T-helper 2 cell treated with Interferon-gamma antibody and Interleukin-4, amounts not matched to agents 100 ng/mL and 5 ng/mL, for 36 hours (primary cell): Measurements from ENCODE around the gene ABLIM1. TPM values are rescaled to one million over a fixed set of nuclear protein-coding genes. Genes with fewer than 3 reads are reported as not detected.

ENCODE experiments used
- intact Hi-C: fragments of 100-400 bp; cut with micrococcal nuclease; formaldehyde crosslinking; loops from one replicate; pipeline ENCODE4 v1.15.1; 2023
- total RNA-seq: library from RNA; stranded (reverse); gene quantifications from 2 replicates; pipeline ENCODE4 v1.2.3, GENCODE V29; 2022

ABLIM1 gene
- total RNA-seq, 1 donor from 2014 or later = 127 TPM

DNA sequence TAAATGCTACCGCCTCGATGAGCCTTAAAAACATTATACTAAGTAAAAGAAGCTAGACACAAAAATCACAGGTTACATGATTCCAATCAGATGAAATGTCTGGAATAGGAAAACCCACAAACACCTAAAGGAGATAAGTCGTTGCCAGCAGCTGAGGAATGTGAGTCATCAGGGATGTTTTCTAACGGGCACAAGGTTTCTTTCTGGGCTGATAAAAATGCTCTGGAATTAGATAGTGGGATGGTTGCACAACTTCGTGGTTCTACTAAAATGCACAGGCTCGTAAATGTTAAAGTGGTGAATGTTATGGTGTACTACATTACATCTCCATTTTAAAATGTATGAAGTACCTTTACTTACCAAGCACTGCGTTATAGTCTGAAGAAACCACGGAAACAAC is 9.7 kb downstream of the ABLIM1 start:
- intact Hi-C loops = no loop called here

DNA sequence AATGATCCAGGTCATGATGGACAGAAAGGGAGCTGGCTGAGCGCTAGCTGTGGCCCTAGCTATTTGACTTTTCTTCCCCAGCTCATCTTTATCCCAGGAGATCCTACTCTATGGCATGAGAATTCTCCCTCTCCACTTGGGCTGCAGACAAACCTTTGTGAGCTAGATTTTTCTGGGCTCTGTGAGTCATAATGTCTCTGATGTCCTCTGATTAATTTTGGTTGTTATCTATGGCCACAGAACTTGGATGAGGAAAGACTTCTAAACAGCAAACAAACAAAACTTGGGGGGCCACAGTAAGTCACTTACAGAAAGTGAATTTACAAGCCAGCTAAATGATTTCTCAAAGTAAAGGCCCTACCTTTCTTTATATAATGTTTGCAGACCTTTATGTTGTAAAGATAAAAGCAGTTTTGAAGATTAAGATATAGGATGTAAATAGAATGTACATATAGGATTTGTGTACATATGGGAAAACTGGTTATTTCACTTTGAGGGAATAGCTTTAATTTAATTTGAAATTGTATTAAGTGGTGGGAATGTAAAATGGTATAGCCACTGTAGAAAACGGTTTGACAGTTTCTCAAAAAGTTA is 10.4 kb downstream of the ABLIM1 start:
- intact Hi-C loops = no loop called here

DNA sequence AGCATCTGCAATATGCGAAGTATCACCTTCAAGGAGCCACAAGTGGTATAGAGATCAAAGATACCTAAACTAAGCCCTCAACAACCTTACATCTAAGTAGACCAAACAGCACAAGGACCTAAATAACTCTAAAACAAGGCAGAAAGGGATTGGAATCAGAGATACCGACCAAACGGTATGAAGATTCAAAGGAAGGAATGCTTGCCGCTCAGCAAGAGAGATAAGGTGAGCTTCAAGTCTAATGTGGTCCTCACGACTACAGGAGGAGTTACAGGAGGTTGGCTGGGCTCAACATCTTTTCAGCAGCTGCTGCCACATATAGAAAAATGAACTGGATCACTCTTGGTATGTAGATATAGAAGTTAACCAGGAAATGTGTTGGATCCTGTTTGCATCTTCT is 11.6 kb downstream of the ABLIM1 start:
- intact Hi-C loops = no loop called here

DNA sequence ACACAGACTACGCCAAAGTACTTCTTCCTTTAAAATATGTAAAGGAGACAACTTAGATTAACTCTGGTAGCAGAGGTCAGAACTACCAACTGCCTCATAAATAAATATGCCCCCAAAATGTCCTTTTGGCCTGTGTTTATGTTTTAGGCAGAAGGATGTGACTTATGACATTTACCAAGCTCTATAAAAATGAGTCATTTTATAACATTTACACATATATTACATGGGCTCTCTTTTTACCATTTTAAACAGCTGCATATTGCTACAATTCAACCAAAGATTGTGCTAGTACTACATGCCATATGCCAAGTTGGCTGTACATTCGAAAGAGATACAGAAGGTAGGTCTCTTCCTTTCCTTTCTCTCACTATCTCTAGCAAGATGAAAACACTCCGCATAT is 12.4 kb downstream of the ABLIM1 start:
- intact Hi-C loops = no loop called here

DNA sequence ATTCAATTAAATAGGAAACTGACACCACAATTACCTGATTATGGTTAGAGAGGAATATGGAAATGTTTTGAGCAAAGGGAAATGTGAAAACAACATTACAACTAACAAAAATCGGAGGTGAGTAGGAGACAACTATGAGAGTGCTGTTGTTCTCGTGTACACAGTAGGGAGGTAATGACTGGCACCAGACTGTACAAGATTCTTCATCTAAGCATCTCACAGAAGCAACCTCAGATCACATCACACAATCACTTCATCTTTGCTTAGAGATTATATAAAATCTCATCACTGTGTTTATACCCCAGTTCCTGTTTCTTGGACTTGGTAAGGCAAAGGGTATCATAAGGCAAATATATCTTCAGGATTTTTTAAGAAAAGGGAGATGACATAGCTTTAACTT is 14.9 kb downstream of the ABLIM1 start:
- intact Hi-C loops = no loop called here

DNA sequence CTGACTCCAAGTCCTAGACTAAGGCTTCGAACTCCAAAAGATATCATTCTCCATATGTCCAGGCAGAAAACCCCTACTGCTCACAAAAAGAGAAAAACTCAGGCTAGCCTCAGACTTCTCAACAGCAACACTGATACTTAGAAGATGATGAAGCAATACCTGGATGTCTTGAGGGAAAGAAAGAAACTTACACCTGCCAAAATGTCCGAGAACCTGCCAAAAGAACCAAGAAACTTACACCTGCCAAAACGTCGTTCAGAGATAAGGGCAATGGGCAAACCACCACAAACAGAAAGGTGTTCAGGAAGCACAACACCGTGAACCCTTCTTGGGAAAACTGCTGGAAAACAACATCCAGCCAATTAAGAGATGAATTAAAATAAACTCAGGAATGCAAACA is 15.3 kb downstream of the ABLIM1 start:
- intact Hi-C loops = no loop called here

DNA sequence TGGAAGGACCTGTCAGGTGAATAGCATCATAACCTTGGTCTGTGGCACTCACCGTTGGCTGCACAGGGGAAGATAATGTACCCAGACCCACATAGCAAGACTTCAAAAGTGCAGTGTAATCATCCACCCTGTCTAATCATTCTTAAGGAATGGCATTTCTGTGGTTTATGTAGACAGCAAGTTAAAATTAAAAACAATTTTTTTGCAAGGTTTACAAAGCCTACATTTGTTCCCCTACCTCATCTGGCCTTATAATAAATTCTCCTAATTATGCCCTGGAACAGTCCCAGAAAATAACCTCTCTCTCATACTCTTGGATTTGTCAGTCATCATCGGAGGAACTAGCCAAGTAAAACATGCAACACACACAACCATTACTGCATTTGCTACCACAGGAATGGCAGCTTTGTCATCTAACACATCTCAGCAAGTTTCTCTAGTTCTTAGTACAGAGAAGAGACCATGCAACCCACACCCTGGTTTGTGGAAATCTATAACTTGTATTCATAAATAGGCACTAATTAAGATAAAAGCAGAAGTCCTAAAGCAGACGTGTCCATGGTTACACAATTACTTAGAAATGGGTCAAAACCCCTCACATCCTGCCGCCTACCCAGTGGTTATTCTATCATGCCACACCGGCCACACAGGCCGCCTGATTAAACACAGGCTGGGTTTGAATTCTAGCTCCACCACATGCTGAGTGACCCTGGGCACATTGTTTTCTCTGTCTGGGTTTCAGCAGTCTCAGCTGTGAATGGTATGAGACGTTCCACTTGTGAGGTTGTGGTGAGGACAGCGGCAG is 19.1 kb downstream of the ABLIM1 start:
- intact Hi-C loops = no loop called here

DNA sequence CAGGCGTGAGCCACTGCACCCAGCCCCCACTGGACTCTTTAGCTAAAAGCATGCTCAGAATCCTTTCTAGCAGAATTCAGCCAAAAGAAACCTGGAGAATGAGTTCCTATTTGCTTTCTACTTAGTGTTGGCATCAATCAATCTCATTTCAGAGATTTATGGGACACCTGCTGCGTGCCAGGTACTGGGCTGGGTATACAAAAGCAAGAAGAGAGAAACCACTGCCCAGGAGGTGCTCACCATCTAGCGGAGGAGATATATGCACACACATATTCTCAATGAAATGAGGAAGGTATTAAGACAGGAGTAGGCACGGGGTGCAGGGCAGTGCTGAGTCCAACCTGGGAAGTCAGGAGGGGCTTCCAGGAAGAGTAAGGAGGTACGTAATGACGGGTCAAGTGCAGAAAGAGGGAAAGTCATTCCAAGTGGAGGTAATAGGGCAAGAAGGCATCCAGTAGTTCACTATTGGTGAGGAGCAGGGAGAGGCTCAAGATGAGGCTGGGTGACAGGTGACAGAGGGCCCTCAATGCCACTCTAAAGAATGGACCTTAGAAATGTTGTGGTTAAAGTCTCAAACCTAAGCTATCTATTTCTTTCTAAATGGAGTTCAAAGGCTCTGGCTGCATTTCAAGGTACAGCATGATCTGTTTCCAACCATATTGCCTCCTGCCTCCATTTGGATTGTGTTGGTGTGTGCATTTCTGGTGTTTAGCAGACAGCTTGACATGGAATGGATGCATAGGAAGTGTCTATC is 22.1 kb downstream of the ABLIM1 start:
- intact Hi-C loops = no loop called here

DNA sequence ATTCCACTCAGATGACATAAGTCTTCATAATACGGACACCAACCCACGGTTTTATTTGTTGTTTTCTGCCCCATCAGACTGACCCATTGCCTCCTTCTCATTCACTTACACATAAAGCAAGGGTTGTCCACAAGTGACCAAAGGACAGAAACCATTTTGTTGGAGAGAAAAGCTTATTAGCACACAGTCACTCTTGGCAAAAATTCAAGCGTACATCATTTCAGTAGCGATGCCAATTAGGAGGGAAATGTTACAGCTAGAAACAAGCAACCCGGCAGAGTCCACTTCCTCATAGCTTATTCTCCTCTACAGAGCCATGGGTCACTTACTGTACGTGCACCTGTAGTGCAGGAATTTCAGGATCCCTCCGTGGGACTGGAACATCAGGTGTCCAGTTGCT is 23.0 kb downstream of the ABLIM1 start:
- intact Hi-C loops = no loop called here

DNA sequence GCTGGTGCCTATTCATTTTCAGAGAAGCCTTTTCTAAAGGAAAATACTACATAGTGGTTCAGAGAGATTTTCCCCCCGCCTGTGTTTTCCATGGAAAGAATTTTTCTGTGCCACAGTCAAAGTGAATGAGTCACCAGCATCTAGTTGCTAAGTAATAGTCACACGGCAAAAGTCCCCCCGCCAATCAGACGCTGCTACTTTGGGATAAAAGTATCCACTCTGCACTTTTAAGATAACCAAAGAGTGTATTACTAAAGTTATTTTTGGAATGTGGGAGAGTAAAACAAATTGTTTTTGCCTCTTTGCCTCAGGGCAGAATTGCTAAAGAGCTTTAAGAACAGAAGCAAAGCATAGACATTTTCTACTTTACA is 23.5 kb downstream of the ABLIM1 start:
- intact Hi-C loops = no loop called here

DNA sequence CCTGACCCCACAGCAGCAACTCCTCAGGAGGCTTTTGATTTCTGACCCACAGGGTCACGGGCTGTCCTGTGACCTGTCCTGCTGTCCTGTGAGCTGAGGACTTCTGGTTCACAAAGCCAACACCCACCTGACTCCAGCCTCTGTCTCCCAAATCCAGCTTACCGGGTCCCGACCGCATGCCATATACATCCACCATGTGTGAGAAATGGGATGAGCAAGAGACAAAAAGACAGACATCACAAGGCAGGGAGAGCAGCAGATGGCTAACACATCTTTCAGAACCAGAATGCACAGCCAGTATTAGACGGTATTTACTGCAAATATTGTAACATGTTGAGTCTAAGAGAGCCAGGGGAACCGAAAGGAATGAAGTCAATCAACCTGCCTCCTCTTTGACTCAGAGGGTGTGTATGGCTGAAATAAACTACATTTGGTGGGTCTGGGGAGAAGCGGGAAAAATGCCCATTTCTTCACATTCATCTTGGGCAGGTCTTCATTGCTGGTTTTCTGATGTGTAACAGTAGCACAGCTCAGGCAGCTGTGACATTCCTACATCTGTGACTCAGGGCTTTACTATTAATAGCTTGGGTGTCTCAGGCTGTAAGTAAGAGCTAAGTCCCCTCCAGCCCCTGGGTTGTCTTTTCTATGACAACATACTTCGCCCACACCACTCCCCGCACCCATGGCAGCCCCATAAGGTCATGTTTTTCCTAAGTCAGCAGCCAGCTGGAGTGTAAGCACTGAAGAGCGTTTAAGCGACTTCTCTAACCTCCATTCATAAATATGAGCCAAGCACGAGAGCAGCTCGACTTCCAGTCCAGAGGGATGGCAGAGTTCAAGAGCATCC is 25.0 kb downstream of the ABLIM1 start:
- intact Hi-C loops = no loop called here

DNA sequence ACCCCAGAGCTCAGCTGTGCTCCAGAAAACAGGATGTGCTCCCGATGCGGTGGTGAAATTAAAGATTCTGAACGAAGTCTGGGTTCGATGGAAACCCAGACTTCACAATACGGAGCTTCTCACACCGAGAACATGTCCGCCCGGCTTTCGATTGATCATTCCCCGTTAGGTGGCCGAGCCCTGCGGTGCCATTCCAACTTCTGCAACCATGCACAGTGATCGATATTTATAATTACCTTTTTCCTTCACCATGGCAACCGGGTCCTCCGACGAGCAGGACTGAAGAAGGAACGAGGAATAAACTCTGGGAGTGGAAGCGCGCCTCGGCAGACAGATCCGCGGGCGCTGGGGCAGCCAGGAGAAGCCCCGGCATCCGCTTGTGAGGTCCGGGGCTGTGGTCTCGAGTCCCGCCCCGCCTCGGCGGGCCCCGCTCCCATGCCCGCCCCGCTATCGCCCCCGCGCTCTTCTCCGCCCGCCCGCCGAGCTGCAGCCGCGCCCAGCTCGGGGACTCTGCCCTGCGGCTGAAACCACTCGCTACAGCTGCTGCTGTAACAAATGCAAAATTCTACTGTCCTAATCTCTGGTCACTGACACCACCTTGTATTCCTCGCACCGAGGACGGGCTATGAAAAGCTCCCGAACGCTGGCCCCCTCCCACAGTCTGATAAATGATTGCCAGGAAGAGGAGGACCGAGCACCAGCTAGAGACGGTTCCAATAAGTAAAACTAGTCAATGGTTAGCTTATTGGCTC is 26.2 kb downstream of the ABLIM1 start:
- intact Hi-C loops = no loop called here

DNA sequence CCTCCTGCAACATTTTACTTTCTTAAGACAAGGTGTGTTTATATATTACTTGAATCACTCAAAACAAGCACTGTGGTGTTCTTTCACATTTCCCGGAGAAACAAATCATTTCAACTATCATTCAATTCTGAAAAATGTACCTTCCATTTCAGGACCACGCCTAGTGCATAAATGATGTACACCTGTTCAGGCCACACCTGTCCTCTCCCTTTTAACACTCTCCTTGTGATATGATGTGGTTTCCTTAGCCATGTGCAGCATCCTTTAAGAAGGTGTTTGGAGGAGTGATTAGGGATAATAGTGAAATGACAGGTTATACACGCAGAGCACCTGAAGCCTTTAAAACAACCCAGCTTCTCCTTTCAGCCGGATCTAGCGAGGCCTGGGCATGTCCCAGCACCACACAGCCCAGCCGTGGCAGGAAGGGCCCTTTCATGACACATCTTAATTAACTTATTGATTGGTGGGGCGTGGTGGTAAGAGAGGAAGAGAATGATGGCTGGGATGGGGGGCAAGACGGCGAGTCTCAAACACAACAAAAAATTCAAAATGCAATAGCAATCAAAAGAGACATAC is 26.9 kb downstream of the ABLIM1 start:
- intact Hi-C loops = no loop called here

DNA sequence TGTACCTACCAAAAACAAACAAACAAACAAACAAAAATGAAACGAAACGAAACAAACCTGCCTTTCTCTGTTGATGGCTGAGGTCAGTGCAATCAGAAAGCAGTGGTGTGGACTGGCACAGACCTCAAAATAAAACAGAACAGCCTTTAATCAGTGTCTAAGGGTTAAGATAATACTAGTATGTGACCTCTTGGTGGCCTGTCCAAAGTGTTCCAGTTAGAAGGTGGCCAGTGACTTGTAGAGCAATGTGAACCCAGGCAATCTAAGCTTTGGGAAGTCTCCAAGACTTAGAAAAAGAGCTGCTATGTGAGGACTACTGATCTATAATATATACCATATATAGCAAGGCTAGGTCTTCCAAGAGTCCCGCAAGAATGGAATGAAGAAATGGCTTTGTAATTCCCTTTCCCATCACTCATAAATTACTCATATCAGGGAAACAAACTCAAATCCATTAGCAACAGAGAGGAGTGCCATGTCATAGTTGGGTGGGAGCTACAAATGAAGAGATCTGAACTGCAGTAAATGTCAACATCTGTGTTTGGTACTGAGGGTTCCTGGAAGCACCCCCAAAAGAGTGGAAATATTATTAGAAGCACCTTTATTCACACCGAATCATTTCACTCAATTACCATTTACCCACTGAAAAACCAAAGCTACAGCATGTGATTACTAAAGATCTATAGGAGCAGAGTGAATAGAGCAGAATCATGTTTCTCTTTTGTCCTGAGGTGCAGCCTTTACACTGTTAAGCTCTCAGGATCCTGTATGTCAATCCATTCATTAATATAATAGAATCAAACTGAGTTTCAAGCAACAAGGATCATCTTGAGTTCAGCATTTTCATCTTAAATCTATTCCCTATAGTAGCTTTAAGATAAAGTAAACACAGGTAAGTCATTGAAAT is 28.0 kb downstream of the ABLIM1 start:
- intact Hi-C loops = no loop called here

DNA sequence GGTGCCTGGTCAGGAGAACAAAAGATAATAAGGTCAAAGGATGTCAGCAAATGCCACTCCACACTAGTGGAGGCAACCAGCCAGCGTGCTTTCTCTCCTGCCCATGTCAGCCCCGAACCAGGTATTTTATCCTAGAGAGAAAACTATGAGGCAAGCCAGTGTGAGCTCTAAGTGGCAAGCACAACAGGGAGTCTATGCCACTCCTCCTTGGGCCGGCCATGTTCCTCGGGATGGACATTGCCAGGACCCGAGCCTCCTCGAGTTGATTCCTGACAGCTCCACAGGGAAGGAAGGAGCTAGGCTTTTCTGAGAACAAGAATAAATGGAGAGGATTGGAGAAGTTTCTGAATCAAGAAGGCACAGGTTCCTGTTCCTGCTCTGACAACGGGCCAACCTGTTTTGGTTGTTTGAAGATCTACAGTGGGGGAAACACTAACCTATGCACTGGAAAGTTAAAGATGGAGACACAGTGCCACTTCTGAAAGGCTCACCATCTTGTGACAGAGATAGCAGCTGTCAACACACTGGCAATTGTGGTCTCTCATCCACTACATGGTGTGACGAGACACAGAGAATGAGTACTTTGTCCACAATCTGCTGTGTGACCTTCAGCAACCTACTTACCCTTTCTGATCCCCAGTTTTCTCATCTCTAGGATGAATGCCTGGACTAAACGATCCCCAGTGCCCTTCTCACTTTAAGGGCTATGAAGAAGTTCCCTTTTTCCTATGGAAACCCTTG is 28.8 kb downstream of the ABLIM1 start:
- intact Hi-C loops = no loop called here

DNA sequence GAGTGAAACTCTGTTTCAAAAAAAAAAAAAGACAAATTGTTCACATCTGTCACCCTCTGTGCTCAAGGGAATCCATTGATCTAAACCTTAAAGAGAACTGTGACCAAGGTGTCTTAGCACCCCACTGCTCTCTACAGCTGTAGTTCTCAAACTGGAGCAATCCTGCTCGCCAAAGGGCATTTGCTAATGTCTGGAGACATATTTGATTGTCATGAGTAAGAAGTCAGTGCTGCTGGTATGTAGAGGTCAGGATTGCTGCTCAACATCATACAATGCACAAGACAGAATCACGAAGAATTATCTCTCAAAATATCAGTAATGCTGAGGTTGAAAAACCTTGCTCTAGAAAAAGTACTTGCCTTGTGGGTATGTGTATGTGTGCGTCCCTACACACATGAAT is 30.0 kb downstream of the ABLIM1 start:
- intact Hi-C loops = no loop called here

DNA sequence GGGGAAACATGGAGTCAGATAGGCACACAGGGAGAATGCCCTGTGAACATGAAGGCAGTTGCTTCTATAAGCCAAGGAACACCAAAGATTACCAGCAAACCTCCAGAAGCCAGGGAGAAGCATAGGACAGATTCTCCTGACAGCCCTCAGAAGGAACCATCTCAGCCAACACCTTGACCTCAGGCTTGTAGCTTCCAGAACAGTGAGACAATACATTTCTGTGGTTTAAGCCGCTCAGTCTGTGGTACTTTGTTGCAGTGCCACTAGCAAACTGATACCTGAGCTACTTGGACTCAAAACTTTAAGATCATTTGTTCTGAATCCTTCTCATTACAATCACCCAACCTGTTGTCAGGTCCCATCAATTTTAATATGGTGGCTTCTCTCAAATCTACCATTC is 31.2 kb downstream of the ABLIM1 start:
- intact Hi-C loops = no loop called here

DNA sequence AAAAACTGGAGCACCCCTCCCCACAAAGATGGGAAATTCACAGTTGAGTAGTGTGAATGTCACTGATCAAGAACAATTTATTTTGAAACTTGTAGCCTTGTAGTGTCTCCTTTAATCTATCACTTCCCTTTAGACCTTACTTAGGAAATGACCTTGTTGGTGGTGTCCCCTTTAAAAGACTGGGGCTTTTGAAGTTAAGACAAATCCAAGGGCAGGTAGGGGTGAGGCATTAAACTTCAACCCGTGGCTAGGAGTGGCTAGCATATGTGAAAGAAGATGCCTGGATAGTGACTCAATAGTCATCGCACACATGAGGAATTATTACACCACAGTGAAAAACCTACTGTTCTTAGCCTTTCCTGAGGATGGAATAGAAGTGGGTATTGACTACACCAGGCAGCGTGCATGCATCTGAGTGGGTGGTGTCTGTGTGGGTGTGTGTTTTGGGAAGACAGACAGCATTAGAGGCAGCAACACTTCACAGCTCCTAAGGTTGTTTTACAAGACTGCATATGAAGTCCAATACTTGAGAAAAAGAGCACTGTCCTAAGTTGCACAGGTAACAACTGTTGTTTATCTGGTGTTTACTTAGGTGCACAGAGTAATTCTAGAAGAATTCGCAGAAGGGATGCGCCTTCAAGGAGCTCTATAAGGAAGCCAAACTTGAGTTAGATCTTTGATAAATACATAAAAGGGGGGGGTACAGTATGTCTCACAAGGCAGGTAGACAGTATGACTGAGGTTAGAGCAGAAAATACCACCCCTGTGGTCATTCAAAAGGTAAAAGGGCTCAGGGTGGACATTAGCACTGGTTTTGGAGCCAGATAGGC is 32.9 kb downstream of the ABLIM1 start:
- intact Hi-C loops = no loop called here
